Measurements from ENCODE around the gene RNF26.

RNF26 gene

DNA sequence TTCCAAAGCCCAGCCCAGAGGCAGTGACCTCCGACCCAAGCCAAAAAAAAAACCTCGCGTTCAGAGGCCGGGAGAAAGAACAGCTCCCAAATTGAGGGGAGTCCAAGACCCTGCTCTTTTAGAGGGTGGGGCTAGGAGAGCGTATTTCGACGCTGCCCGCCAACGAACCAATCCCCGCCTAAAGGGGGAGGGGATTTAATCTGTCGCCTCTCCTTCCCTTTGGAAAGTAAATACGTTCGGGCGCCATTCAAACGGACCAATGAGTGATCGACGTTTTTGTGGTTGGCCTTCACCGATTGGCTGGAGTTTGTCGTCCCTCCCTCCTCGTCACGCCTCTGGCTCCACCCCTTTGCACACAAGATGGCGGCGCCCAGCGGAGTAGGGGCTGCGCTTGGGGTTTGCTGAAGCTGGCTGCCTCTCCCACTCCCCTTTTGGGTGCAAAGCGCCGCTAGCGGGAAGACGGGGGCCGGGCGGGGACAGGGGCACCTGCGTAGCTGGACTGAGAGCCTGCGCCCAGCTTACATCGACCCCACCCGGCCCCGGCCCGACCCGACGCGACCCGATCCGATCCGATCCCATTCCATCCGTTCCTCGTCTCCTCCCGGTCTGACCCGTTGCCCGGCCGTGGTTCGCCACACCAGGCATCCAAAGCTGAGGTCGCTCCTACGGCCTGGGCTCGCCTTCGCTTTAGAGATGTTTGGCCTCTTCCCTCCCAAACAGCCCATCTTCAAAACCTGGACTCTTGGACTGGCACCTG is at the start of gene RNF26:
Gene RNF26 (plus strand): TSS at position 354 of the 757 bp plus-strand sequence. CDS start 596 bp downstream, outside the sequence.
- DNase-seq (ENCODE audit: extremely low spot score, insufficient read length, low read depth) (peak; percentile 99), FAIRE-seq (peak; percentile 100)

DNA sequence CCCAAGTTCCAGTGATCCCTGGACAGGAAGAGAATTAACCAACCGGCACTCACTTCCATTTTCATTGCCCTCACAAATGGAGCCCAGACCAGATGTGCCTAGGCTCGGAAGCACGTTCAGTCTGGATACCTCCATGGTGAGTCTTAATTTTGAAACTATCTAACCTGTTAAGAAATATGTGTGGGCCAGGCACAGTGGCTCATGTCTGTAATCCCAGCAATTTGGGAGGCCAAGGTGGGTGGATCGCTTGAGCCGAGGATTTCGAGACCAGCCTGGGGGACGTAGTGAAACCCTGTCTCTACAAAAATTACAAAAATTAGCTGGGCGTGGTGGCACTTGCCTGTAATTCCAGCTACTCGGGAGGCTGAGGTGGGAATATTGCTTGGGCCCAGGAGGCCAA is 48.9 kb upstream of the RNF26 start:
- no peak for FAIRE-seq
- DNase-seq (ENCODE audit: extremely low spot score, insufficient read length, low read depth), result no peak

DNA sequence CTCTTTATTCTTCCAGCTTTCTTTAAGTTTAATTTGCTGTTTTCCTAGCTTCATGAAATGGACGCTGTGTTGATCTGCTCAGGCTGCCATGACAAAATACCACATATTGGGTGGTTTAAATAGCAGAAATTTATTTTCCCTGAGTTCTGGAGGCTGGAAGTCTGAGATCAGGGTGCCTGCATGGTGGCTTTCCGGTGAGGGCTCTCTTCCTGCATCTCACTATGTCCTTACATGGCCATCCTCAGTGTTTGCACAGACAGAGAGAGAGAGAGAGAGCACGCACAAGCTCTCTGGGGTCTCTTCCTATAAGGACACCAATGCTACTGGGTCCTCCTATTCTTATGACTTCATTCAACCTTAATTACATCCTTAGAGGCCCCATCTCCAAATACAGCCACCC is 46.1 kb upstream of the RNF26 start:
- no peak for FAIRE-seq
- DNase-seq (ENCODE audit: extremely low spot score, insufficient read length, low read depth), result no peak

DNA sequence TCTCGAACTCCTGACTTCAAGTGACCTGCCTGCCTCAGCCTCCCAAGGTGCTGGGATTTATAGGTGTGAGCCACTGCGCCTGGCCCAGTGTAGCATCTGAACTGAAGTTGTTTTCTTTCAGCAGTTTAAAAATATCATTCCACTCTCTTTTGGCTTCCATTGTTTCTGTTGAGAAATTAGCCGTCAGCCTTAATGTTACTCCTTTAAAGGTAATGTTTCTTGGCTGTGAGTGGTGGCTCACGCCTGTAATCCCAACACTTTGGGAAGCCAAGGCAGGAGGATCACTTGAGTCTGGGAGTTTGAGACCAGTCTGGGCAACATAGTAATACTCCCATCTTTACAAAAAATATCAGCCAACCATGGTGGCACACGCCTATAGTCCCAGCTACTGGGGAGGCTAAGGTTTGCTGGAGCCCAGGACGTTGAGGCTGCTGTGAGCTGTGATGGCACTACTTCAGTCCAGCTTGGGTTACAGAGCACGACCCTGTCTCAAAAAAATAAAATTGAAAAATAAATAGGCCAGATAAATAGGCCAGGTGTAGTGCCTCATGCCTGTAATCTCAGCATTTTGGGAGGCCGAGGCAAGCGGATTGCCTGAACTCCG is 43.3 kb upstream of the RNF26 start:
- no peak for FAIRE-seq
- no peak for DNase-seq (ENCODE audit: extremely low spot score, insufficient read length, low read depth)

DNA sequence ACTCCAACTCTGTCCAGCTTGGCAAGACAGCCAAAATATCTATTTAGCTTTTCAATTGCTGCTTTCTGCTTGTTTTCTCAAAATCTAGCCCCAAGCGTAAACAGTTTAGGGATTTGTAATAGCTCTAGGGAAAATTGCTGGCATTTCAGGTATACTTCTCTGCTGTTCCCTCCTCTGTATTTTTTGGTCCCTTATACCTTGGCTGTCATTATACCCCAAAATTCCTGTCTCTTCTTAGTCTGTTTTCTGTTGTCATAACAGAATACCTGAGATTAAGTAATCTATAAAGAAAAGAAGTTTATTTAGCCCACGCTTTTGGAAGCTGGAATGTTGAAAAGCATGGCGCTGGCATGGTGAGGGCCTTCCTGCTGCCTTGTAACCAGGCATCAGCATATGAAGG is 40.9 kb upstream of the RNF26 start:
- DNase-seq (ENCODE audit: extremely low spot score, insufficient read length, low read depth), result no peak
- FAIRE-seq, result no peak

DNA sequence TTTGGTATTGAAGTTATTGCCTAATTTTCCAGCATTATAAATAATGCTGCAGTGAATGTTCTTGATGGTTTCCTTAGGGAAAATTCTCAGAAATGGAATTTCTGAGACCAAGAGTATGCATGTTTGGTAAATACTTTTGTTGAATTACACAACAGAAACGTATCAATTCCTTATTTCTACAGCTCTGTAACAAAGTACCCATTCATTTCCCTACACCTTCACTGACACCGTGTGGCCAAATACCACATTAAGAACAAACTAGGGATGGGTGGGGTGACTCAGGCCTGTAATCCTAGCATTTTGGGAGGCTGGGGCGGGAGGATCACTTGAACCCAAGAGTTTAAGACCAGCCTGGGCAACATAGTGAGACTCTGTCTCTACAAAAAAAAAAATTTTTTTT is 39.1 kb upstream of the RNF26 start:
- FAIRE-seq (no peak), DNase-seq (ENCODE audit: extremely low spot score, insufficient read length, low read depth) (no peak)

DNA sequence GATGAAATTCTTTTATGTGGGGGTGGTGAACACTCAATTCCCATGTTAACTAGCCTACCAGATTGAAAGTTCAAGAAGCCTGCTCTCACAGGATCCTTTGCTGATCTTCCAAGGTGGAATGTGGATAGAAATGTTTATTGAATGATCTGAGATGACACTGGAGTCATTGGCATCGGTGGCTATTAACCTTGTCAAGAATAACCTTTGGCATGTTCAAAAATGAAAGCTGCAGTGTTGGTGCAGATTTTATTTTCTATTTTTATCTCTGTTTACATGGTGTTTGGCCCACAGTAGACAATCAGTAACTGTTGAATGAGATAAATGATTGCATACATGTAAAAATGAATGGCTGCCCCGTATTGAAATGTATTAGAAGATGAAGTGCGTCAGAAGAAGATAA is 36.4 kb upstream of the RNF26 start:
- no peak for FAIRE-seq
- no peak for DNase-seq (ENCODE audit: extremely low spot score, insufficient read length, low read depth)

DNA sequence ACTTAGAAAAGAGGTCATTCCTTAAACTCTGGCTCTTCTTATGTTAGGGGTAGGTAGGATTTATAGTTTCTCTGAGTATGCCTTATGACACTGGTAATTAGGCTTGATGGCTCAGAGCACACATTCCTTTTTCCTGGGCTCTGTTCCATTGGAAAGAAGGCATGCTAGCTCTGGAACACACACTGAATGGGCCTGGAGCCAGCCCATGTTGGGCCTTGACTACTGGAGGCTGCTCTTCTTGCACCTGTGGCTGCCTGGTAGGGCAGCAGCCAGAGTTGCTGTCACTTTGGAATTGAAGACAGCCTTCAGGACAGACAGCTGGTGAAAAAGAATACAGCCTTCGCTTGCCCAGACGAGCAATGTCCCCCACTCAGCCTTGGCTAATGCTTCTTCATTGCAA is 35.6 kb upstream of the RNF26 start:
- no peak for FAIRE-seq
- no peak for DNase-seq (ENCODE audit: extremely low spot score, insufficient read length, low read depth)

DNA sequence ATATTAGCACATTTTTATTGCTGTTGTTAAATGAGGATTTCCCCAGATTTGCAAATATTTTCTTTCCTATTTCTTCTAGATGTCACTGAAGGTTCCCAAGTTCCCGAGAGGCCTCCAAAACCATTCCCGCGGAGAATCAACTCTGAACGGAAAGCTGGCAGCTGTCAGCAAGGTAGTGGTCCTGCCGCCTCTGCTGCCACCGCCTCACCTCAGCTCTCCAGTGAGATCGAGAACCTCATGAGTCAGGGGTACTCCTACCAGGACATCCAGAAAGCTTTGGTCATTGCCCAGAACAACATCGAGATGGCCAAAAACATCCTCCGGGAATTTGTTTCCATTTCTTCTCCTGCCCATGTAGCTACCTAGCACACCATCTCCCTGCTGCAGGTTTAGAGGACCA is 34.9 kb upstream of the RNF26 start:
- FAIRE-seq (no peak), DNase-seq (ENCODE audit: extremely low spot score, insufficient read length, low read depth) (no peak)

DNA sequence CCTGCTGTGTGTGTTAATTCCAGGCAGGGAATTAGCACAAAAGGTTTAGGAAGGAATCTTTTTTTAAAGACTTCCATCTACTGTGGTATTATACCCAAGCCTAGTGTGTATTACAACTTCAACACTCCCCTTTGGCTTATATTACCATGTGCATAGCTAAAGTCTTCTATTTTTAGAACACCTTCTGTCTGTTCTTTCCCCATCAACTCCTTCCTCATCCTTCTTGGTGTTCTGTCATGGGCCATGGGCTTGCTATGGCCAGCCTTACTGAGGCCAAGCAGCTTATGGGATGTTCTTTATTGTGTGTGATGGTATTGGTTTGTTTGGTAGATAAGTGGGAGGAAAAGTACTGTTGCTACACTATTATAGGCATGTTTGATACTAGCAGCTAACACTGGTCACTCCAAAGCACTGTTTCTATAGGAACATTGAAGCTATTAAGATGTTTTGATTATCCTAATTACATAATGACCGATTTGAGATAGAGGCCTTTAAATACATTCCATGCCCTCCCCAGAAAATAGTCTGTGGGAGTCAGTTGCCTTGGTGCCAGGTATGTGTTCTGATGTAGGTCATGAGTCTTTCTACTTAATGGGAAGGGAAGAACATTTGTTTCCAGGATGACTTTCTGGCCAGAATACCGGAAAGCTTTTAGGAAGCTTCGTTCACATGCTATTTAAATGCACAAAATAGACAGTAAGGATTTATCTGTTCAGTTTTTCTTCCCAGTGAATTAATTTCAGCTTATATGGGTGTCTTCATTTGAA is 33.9 kb upstream of the RNF26 start:
- DNase-seq (ENCODE audit: extremely low spot score, insufficient read length, low read depth) (no peak), FAIRE-seq (no peak)

DNA sequence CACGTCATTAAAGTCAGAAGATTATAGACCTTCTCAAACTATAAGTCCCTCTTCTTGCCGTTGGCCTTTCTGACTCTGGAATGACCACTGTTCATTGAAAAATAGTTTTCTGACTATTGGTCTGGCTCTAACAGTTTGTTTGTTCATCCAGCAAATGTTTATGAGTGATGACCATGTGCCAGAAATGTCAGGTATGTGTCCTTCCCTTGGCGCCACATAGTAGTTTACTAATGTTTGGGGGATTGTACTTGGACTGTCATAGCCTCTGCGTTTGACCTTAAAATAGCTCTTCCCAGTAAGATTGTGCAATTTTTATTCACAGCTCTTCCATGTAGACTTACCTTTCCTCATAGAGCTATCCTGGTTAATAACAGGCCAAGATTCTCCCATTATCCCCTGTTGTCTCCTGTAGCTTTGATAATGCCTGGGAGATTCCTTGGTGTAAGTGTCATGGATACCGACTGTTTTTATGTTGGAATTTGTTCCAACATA is 31.1 kb upstream of the RNF26 start:
- DNase-seq (ENCODE audit: extremely low spot score, insufficient read length, low read depth), result no peak
- no peak for FAIRE-seq

DNA sequence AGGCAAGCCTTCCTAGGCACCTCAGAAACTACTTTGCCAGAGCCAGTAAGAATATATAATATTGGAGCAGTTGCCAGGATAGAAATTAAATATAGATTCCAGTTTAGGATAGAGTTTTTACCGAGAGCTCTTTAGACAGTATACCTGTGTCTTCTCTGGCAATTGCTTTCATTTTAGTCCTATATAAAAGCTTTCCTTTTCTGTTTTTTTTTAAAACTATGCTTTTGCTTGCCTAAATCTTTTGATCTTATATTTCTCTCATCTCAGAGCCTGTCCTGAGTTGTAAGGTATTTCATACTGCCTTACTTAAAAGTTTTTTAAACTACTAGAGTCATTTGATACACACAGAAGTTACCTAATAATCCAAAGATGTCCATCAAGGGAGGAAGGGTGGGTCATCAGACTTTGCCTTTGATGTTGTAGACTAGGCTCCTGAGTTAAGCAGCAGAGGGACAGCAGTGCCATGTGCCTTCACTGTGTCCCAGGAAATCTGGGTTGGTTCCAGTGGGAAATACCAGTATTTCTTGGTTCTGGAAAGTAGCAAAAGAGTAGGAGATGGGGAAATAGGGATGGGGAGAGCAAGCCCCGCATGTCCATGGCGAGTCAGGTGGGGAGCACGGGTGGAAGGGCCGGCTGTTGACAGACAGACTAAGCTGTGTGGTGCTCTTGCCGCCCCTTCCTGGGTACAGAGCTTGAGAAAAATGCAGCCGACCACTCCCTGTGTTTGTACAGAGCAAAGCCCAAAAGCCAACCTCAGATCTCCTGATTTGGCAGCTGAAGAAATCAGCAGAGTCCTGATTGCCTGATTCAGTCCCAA is 28.6 kb upstream of the RNF26 start:
- FAIRE-seq, result no peak
- DNase-seq (ENCODE audit: extremely low spot score, insufficient read length, low read depth), result no peak

DNA sequence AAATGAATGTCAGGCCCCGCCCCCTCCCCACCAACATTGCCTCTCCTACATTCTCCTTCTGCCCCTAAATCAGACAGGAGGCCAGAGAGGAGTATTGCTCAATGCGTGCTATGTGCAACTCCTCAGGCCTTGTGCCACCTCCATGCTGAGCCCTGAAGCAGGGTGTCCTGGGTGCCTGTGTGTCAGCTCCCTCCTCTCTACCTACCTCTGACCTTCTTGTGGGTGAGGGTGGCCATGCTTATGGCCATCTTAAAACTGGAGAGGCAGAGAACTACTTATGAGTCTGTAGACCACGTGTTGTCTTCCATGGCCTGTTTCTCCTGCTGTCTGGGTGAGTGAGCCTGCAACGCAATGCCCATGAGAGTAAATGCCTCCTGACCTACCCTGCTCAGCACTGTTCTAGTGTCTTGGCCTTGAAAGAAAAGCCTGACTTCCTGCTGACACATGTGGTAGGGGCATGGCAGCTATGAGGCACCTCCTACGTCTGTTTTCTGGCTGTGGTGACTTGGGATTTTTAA is 27.9 kb upstream of the RNF26 start:
- DNase-seq (ENCODE audit: extremely low spot score, insufficient read length, low read depth), result no peak
- no peak for FAIRE-seq

DNA sequence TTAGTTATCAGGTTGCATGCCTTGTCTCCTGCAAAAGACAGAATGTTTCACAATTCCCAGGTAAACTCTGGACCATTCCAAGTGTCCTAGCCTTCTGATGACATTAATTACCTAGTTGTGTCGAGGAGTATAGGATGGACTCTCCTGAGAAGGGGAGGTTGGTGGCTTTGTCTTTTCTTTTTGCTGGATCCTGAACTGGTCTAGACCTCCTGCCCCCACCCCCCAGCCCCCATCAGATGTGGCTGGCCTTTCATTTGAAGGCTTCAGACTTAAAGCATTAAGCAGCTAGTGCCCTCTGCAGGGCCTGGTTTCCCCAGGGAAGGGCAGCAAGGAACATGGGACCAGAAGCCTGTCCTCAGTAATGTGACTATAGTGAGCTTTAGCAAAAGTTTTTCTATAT is 27.1 kb upstream of the RNF26 start:
- FAIRE-seq (no peak), DNase-seq (ENCODE audit: extremely low spot score, insufficient read length, low read depth) (no peak)

DNA sequence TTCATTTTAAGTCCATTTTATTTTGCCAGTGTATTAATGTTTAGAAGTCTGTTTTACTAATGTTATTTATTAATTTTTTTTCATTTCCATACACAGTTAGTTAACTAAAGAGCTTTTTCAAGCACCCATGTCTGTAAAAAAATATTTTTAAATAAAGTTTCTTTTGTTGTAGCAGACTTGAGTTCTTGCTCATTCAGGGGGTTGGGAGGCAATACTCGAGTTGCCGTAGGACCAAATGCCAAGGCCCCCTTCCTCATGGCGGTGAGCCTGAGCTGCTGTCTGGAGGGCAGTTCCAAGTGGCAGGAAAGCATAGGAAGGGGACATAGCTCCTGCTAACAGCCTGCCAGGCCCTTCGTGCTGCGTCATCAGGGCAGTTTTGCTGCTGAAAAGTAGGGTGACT is 26.4 kb upstream of the RNF26 start:
- DNase-seq (ENCODE audit: extremely low spot score, insufficient read length, low read depth) (no peak), FAIRE-seq (no peak)

DNA sequence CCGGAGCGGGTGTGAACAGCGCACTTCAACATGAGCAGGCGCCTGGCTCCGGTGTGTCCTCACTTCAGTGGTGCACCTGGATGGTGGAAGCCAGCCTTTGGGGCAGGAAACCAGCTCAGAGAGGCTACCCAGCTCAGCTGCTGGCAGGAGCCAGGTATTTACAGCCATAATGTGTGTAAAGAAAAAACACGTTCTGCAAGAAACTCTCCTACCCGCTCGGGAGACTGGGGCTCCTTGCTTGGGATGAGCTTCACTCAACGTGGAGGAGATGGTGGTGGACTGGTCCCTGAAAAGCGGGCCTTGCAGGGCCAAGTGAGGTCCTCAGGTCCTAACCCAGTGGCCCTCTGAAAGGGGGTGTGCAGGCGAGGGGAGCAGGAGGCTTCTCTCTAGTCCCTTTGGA is 24.9 kb upstream of the RNF26 start:
- DNase-seq (ENCODE audit: extremely low spot score, insufficient read length, low read depth) (no peak), FAIRE-seq (no peak)

DNA sequence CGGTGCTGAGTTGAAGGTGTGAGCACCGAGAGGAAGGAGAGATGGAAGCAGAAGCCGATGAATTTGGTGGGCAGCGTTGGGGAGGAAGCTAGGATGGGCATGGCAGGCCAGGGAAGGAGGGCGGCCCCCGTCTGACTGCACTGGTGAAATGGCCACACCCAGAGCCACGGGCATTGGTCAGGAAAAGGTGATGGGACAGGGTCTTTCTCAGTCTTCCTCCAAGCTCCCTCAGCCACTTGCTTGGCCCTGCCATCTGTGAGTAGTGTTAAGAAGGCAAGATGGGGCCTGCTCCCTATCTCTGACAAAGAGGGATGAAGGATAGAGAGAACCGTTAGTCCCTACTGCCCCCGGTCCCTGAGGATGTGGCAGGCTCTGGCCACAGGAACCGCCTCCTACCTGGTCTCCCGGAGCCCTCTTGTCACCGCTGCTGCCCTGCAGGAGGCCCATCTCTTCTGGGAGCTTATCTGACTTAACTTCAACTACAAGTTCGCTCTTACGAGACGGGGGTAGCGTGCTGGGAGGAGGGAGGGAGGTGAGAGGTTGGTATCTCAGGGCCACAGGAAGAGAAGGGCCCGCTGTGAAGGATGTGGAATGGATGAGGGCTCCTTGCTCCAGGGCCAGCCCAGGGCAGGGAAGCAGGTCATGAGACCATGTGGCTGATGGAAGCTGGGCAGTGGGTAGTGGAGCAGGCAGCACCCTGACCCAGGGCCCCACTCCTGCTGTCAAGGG is 24.2 kb upstream of the RNF26 start:
- FAIRE-seq (no peak), DNase-seq (ENCODE audit: extremely low spot score, insufficient read length, low read depth) (no peak)

DNA sequence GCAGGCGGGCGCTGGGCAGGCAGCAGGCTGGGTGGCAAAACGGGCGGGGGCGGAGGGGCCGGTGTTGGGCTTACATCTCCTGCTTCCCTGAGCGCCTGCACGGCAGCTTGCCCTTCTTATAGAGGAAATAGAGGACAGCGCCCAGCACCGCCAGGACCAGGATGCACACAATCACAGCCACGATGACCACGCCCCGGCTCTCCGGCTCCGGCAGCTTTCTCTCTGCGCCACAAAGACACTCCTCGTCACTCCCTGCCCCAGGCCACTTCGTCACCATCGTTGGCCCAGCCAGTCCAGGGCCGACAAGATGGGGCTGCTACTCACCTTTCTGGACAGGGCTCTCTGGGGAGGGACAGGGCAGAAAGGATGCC is 23.7 kb upstream of the RNF26 start:
- no peak for FAIRE-seq
- DNase-seq (ENCODE audit: extremely low spot score, insufficient read length, low read depth), result no peak

DNA sequence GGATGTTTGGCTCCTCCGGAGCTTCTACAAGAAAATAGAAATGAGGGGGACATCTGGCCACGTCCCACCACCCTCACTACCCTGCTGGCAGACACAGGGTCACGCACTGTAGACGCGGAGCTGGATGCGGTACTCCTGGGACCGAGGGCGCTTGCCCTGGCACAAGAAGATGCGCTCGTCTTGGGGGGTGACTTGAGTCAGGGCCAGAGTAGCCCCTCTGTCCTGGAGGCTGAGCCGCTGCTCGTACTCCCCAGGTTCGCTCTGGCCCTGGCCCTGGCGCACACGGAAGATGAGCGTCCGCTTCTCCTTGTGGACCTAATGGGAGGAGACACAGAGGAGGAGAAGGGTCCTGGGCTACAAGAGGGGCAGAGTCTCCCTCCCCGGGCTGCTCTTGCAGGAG is 19.6 kb upstream of the RNF26 start:
- DNase-seq (ENCODE audit: extremely low spot score, insufficient read length, low read depth), result no peak
- no peak for FAIRE-seq
